HepG2 (cell line): ENCODE data around the gene LEAP2. TPM values are rescaled to one million over a fixed set of nuclear protein-coding genes. Genes with fewer than 3 reads are reported as not detected.

Source experiments
- ATF7 ChIP-seq, 2 experiments: fragments of 450-650 bp in 1 of 2; sonication (generic) in 1 of 2; formaldehyde crosslinking in 1 of 2; IDR thresholded peaks; 2 replicates each; pipeline versions ENCODE4 v1.4.0 to v1.6.1; 2016 to 2020; ENCODE audit warnings: antibody characterized with exemption in 1 of 2, mild to moderate bottlenecking in 1 of 2, missing genetic modification reagents in 1 of 2
- BRCA1 ChIP-seq: sonication (generic); formaldehyde crosslinking; IDR thresholded peaks from 2 replicates; pipeline ENCODE4 v1.4.0; 2020; ENCODE audit warnings: missing genetic modification reagents
- ESRRA ChIP-seq: sonication (generic); formaldehyde crosslinking; IDR thresholded peaks from 2 replicates; pipeline ENCODE4 v1.5.1; 2020; ENCODE audit warnings: mild to moderate bottlenecking, low read depth, missing genetic modification reagents
- FOXA1 ChIP-seq, 2 experiments: fragments of 450-650 bp in 1 of 2; sonication (generic) in 1 of 2; formaldehyde crosslinking in 1 of 2; IDR thresholded peaks; 2 replicates each; pipeline versions ENCODE4 v1.4.0 to v1.6.1; 2016 to 2020; ENCODE audit warnings: missing genetic modification reagents in 1 of 2
- FOXO1 ChIP-seq: sonication (generic); formaldehyde crosslinking; IDR thresholded peaks from 2 replicates; pipeline ENCODE4 v1.4.0; 2020; ENCODE audit warnings: missing genetic modification reagents
- GATAD2A ChIP-seq: IDR thresholded peaks from 2 replicates; pipeline ENCODE4 v1.6.1; 2016
- HNRNPH1 ChIP-seq: fragments of 200-400 bp; formaldehyde crosslinking; optimal IDR thresholded peaks from 2 replicates; pipeline ENCODE3; 2017; ENCODE audit warnings: mild to moderate bottlenecking, low read depth, low read length
- IRF9 ChIP-seq: sonication (generic); formaldehyde crosslinking; IDR thresholded peaks from 2 replicates; pipeline ENCODE4 v1.8.0; 2022; ENCODE audit warnings: missing genetic modification reagents, mild to moderate bottlenecking, borderline replicate concordance
- ISL2 ChIP-seq: sonication (generic); formaldehyde crosslinking; IDR thresholded peaks from 2 replicates; pipeline ENCODE4 v1.5.0; 2020; ENCODE audit warnings: missing genetic modification reagents
- MBD4 ChIP-seq: IDR thresholded peaks from 2 replicates; pipeline ENCODE4 v1.6.1; 2012; ENCODE audit warnings: low read length, inconsistent platforms, borderline replicate concordance
- MED1 ChIP-seq: sonication (generic); formaldehyde crosslinking; IDR thresholded peaks from 2 replicates; pipeline ENCODE4 v1.4.0; 2020; ENCODE audit warnings: missing genetic modification reagents
- NFE2L1 ChIP-seq: sonication (generic); formaldehyde crosslinking; IDR thresholded peaks from 2 replicates; pipeline ENCODE4 v1.4.0; 2020; ENCODE audit warnings: missing genetic modification reagents, mild to moderate bottlenecking, borderline replicate concordance
- NFKB2 ChIP-seq: sonication (generic); formaldehyde crosslinking; IDR thresholded peaks from 2 replicates; pipeline ENCODE4 v1.4.0; 2020; ENCODE audit warnings: missing genetic modification reagents, borderline replicate concordance
- PITX1 ChIP-seq: sonication (generic); formaldehyde crosslinking; IDR thresholded peaks from 2 replicates; pipeline ENCODE4 v1.5.1; 2020; ENCODE audit warnings: mild to moderate bottlenecking, missing genetic modification reagents
- SP5 ChIP-seq: IDR thresholded peaks from 2 replicates; pipeline ENCODE4 v1.6.1; 2016; ENCODE audit warnings: low read depth, borderline replicate concordance
- TEF ChIP-seq: sonication (generic); formaldehyde crosslinking; IDR thresholded peaks from 2 replicates; pipeline ENCODE4 v1.5.0; 2020; ENCODE audit warnings: missing genetic modification reagents
- THAP11 ChIP-seq: IDR thresholded peaks from 2 replicates; pipeline ENCODE4 v1.6.1; 2016; ENCODE audit warnings: missing biosample characterization, missing genetic modification reagents
- XRCC5 ChIP-seq: fragments of 200-400 bp; formaldehyde crosslinking; optimal IDR thresholded peaks from 2 replicates; pipeline ENCODE3; 2017; ENCODE audit warnings: mild to moderate bottlenecking, low read length
- ZBTB7B ChIP-seq: sonication (generic); formaldehyde crosslinking; IDR thresholded peaks from 2 replicates; pipeline ENCODE4 v1.4.0; 2020; ENCODE audit warnings: missing genetic modification reagents
- ZNF468 ChIP-seq: sonication (generic); formaldehyde crosslinking; IDR thresholded peaks from 2 replicates; pipeline ENCODE4 v1.8.0; 2022; ENCODE audit warnings: mild to moderate bottlenecking, moderate library complexity, missing genetic modification reagents
- ZNF691 ChIP-seq: sonication (generic); formaldehyde crosslinking; IDR thresholded peaks from 2 replicates; pipeline ENCODE4 v1.4.0; 2020; ENCODE audit warnings: missing genetic modification reagents, low read depth, mild to moderate bottlenecking, borderline replicate concordance
- polyA plus RNA-seq, 8 experiments: library from polyadenylated mRNA; depleted of rRNA in 3 of 8; stranded (reverse) in 7 of 8; unstranded in 1 of 8; fragments of >200 nt; fragmentation: Illumina TruSeq in 4 of 8; extraction: Trizol in 4 of 8; gene quantifications; 2 replicates each; pipeline versions ENCODE4 v1.2.1 to v1.2.3, GENCODE V29; 2011 to 2016; ENCODE audit warnings: low read depth in 4 of 8, missing spikeins in 1 of 8, mixed read lengths in 1 of 8; ENCODE audit not compliant: insufficient read depth in 1 of 8
- total RNA-seq, 5 experiments: library from RNA; depleted of rRNA; stranded (reverse); fragments of >200 nt; fragmentation: Illumina TruSeq; extraction: Trizol; gene quantifications; 2 replicates each; pipeline ENCODE4 v1.2.3, GENCODE V29; 2016; ENCODE audit warnings: low read depth in 1 of 5
- TF ChIP-seq, protein P1 (sequence below): sonication (generic); formaldehyde crosslinking; IDR thresholded peaks from 2 replicates; pipeline ENCODE4 v1.4.0; 2020; ENCODE audit warnings: missing genetic modification reagents
- TF ChIP-seq, protein P2 (sequence below): sonication (generic); formaldehyde crosslinking; IDR thresholded peaks from 2 replicates; pipeline ENCODE4 v1.4.0; 2020; ENCODE audit warnings: missing genetic modification reagents
- TF ChIP-seq, protein P3 (sequence below): IDR thresholded peaks from 2 replicates; pipeline ENCODE4 v1.6.1; 2012; ENCODE audit warnings: inconsistent platforms

Gene LEAP2
- total and polyA plus RNA-seq, 2 of the 13 experiments (the other 11 are each of a cell fraction or from before 2014, with no cell fraction given) = 23.9 to 51.9 TPM

DNA sequence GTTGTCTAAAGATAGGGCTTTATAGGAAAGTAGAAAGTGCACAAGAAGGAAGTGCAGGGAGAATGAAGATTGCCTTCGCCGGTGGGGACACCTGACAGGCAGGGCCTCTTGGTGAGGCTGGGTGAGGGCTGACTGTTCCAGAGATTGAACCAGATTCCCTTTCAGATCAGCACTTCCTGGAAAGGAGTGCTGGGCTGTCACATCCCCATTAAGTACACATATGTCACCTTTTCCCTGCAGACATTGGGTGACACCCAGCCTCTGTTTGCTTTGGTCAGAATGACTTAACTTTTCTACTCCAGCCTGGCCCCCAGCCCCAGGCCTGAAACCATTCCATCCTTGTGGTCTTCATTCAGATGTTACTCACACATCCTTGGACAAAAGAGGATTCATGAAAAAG is 35.6 kb upstream of the LEAP2 start (continued):
- TF ChIP-seq IRF9 (CRISPR knock-in tag) = peak; percentile 61
- peak; percentile 40; the same call in 1 of the 2 replicates for TF ChIP-seq BRCA1
- TF ChIP-seq, protein P1, sequence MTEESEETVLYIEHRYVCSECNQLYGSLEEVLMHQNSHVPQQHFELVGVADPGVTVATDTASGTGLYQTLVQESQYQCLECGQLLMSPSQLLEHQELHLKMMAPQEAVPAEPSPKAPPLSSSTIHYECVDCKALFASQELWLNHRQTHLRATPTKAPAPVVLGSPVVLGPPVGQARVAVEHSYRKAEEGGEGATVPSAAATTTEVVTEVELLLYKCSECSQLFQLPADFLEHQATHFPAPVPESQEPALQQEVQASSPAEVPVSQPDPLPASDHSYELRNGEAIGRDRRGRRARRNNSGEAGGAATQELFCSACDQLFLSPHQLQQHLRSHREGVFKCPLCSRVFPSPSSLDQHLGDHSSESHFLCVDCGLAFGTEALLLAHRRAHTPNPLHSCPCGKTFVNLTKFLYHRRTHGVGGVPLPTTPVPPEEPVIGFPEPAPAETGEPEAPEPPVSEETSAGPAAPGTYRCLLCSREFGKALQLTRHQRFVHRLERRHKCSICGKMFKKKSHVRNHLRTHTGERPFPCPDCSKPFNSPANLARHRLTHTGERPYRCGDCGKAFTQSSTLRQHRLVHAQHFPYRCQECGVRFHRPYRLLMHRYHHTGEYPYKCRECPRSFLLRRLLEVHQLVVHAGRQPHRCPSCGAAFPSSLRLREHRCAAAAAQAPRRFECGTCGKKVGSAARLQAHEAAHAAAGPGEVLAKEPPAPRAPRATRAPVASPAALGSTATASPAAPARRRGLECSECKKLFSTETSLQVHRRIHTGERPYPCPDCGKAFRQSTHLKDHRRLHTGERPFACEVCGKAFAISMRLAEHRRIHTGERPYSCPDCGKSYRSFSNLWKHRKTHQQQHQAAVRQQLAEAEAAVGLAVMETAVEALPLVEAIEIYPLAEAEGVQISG = 0 out of 2 replicates have a peak, but pooled peaks have one; percentile 17
- no peak for TF ChIP-seq FOXA1 (IDR thresholded peaks at IDR 0.05)
- TF ChIP-seq FOXA1 (CRISPR knock-in tag; IDR thresholded peaks at IDR 0.05) = peak; percentile 73
- TF ChIP-seq TEF (CRISPR knock-in tag) = no peak
- TF ChIP-seq ZNF468 (CRISPR knock-in tag) = no peak
- TF ChIP-seq, protein P2, sequence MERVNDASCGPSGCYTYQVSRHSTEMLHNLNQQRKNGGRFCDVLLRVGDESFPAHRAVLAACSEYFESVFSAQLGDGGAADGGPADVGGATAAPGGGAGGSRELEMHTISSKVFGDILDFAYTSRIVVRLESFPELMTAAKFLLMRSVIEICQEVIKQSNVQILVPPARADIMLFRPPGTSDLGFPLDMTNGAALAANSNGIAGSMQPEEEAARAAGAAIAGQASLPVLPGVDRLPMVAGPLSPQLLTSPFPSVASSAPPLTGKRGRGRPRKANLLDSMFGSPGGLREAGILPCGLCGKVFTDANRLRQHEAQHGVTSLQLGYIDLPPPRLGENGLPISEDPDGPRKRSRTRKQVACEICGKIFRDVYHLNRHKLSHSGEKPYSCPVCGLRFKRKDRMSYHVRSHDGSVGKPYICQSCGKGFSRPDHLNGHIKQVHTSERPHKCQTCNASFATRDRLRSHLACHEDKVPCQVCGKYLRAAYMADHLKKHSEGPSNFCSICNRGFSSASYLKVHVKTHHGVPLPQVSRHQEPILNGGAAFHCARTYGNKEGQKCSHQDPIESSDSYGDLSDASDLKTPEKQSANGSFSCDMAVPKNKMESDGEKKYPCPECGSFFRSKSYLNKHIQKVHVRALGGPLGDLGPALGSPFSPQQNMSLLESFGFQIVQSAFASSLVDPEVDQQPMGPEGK (CRISPR knock-in tag) = peak; percentile 92
- no peak for TF ChIP-seq MBD4
- peak; percentile 25; the same call in 1 of the 2 replicates for TF ChIP-seq SP5 (CRISPR knock-in tag)
- TF ChIP-seq MED1 (CRISPR knock-in tag) = peak; percentile 95
- TF ChIP-seq GATAD2A (CRISPR knock-in tag) = peak; percentile 68
- 0 out of 2 replicates have a peak, but pooled peaks have one; percentile 36 for TF ChIP-seq ESRRA (CRISPR knock-in tag)
- TF ChIP-seq ISL2 (CRISPR knock-in tag) = peak; percentile 43; the same call in 1 of the 2 replicates
- peak; percentile 44; the same call in 1 of the 2 replicates for TF ChIP-seq THAP11 (CRISPR knock-in tag)
- TF ChIP-seq, protein P3, sequence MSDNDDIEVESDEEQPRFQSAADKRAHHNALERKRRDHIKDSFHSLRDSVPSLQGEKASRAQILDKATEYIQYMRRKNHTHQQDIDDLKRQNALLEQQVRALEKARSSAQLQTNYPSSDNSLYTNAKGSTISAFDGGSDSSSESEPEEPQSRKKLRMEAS = peak; percentile 64
- no peak for TF ChIP-seq NFE2L1 (CRISPR knock-in tag)
- TF ChIP-seq HNRNPH1 = no peak
- peak; percentile 45; the same call in 1 of the 2 replicates for TF ChIP-seq PITX1 (CRISPR knock-in tag)
- TF ChIP-seq NFKB2 (CRISPR knock-in tag) = no peak
- TF ChIP-seq XRCC5 = no peak
- no peak for TF ChIP-seq ATF7 (IDR thresholded peaks at IDR 0.05)
- TF ChIP-seq ATF7 (CRISPR knock-in tag; IDR thresholded peaks at IDR 0.05) = no peak
- peak; percentile 46; the same call in 1 of the 2 replicates for TF ChIP-seq ZNF691 (CRISPR knock-in tag)
- TF ChIP-seq ZBTB7B (CRISPR knock-in tag) = peak; percentile 67; the same call in 1 of the 2 replicates
- TF ChIP-seq FOXO1 = peak; percentile 46; the same call in 1 of the 2 replicates
